ENCODE measurements around the gene B4GALT3.

- no peak for TF ChIP-seq ZFP3 (CRISPR knock-in tag; IDR thresholded peaks at IDR 0.05)
- no peak for TF ChIP-seq CREB5 (CRISPR knock-in tag; IDR thresholded peaks at IDR 0.05; ENCODE audit: low read depth)
These were observed 55.5 kb downstream of the B4GALT3 start for GRCh38 chr1:161121834-161122233.

Data from SK-N-SH treated with all-trans-retinoic acid at 6 μM for 48 hours (cell line).